Endothelial cell (in vitro differentiated cells): ENCODE results near the gene PRR36. TPM values are rescaled to one million over a fixed set of nuclear protein-coding genes. Genes with fewer than 3 reads are reported as not detected.
A peak's percentile ranks its signal among the peaks of the same experiment; 100 is the strongest.

ENCODE experiments used
- DNase-seq: peaks from one replicate; pipeline ENCODE4 v3.0.0; 2021; ENCODE audit warnings: low spot score
- H3K27ac Mint-ChIP-seq: one replicate; pipeline ENCODE4 v1.8.0; 2021; ENCODE audit warnings: mixed read lengths, inconsistent platforms; ENCODE audit not compliant: unreplicated experiment
- H3K27me3 Mint-ChIP-seq: one replicate; pipeline ENCODE4 v1.8.0; 2021; ENCODE audit warnings: mild to moderate bottlenecking, moderate library complexity, mixed read lengths, inconsistent platforms; ENCODE audit not compliant: unreplicated experiment
- H3K36me3 Mint-ChIP-seq: one replicate; pipeline ENCODE4 v1.8.0; 2021; ENCODE audit warnings: mild to moderate bottlenecking, low read depth, mixed read lengths, inconsistent platforms; ENCODE audit not compliant: unreplicated experiment
- H3K4me1 Mint-ChIP-seq: one replicate; pipeline ENCODE4 v1.8.0; 2021; ENCODE audit warnings: mild to moderate bottlenecking, mixed read lengths, inconsistent platforms; ENCODE audit not compliant: unreplicated experiment
- H3K4me3 Mint-ChIP-seq: one replicate; pipeline ENCODE4 v1.8.0; 2021; ENCODE audit warnings: mild to moderate bottlenecking, mixed read lengths, inconsistent platforms; ENCODE audit not compliant: unreplicated experiment
- H3K9me3 Mint-ChIP-seq: one replicate; pipeline ENCODE4 v1.8.0; 2021; ENCODE audit warnings: mixed read lengths, inconsistent platforms; ENCODE audit not compliant: unreplicated experiment
- CTCF ChIP-seq: fragments of 200-600 bp; sonication (generic); IDR thresholded peaks from one replicate; pipeline ENCODE4 v1.5.0; 2021; ENCODE audit warnings: antibody characterized with exemption; ENCODE audit not compliant: unreplicated experiment
- total RNA-seq: library from RNA; stranded (reverse); fragmentation: NEBNext Ultra II Directional; extraction: Animal tissue kit (Norgen Biotek cat#: 25700); gene quantifications from one replicate; pipeline ENCODE4 v1.2.1, GENCODE V29; 2021; ENCODE audit not compliant: unreplicated experiment

Gene PRR36
- total RNA-seq, 1 donor from 2014 or later: 0.23 TPM

GRCh38 chr19:7831452-7831851 lies 42.7 kb downstream of the PRR36 start:
- no peak for TF ChIP-seq CTCF
- Mint-ChIP-seq H3K4me1 (peaks cover 22% of the 10 kb centered on the region), H3K9me3 (no peaks in the 10 kb centered on the region), H3K4me3 (peak overlapping the region; percentile 91), H3K27me3 (peaks cover 4% of the 10 kb centered on the region), H3K27ac (no peak overlapping the region), H3K36me3 (no peaks in the 10 kb centered on the region)
- DNase-seq: peak; percentile 51

GRCh38 chr19:7830823-7831222 lies 43.4 kb downstream of the PRR36 start:
- Mint-ChIP-seq H3K4me1 (peaks cover 17% of the 10 kb centered on the region), H3K9me3 (no peaks in the 10 kb centered on the region), H3K4me3 (peak overlapping the region; percentile 91), H3K36me3 (no peaks in the 10 kb centered on the region), H3K27ac (no peak overlapping the region), H3K27me3 (peaks cover 4% of the 10 kb centered on the region)
- DNase-seq: no peak
- TF ChIP-seq CTCF: no peak

- H3K27ac Mint-ChIP-seq: no peak overlapping the region
- H3K27me3 Mint-ChIP-seq: peaks cover 4% of the 10 kb centered on the region
- no peak for DNase-seq
- no peaks in the 10 kb centered on the region for H3K9me3 Mint-ChIP-seq
- H3K4me3 Mint-ChIP-seq: no peak overlapping the region
- peaks cover 15% of the 10 kb centered on the region for H3K4me1 Mint-ChIP-seq
- TF ChIP-seq CTCF: no peak
- H3K36me3 Mint-ChIP-seq: no peaks in the 10 kb centered on the region
These were observed 43.9 kb downstream of the PRR36 start for GRCh38 chr19:7830272-7830771.

GRCh38 chr19:7829561-7830271 lies 44.5 kb downstream of the PRR36 start, which contains the start of gene EVI5L:
EVI5L (plus strand) TSS chr19:7830218; CDS start chr19:7846543, 16,325 bp downstream.
- Mint-ChIP-seq H3K27ac (peak within 1 kb of the TSS; percentile 36), H3K27me3 (peaks cover 4% of the 10 kb centered on the region), H3K4me3 (peak within 1 kb of the TSS; percentile 91), H3K4me1 (peaks cover 15% of the 10 kb centered on the region), H3K9me3 (no peaks in the 10 kb centered on the region), H3K36me3 (no peaks in the 10 kb centered on the region)
- peak; percentile 99 for DNase-seq
- TF ChIP-seq CTCF: no peak

- H3K27ac Mint-ChIP-seq: peak overlapping the region; percentile 36
These were observed 45.0 kb downstream of the PRR36 start for GRCh38 chr19:7829166-7829520.

More at GRCh38 chr19:7829166-7829520, 45.0 kb downstream of the PRR36 start:
- Mint-ChIP-seq H3K4me3 (peak overlapping the region; percentile 86), H3K36me3 (no peaks in the 10 kb centered on the region), H3K4me1 (peaks cover 15% of the 10 kb centered on the region), H3K27me3 (peaks cover 4% of the 10 kb centered on the region), H3K9me3 (no peaks in the 10 kb centered on the region)
- DNase-seq: no peak
- TF ChIP-seq CTCF: no peak
